Non-pigmented ciliary epithelial cell (primary cell): ENCODE results near the gene DNAH7.

Source experiments
- DNase-seq: peaks from one replicate; pipeline ENCODE4 v3.0.0-alpha.2; 2010; ENCODE audit warnings: low read depth

DNAH7 gene

DNA sequence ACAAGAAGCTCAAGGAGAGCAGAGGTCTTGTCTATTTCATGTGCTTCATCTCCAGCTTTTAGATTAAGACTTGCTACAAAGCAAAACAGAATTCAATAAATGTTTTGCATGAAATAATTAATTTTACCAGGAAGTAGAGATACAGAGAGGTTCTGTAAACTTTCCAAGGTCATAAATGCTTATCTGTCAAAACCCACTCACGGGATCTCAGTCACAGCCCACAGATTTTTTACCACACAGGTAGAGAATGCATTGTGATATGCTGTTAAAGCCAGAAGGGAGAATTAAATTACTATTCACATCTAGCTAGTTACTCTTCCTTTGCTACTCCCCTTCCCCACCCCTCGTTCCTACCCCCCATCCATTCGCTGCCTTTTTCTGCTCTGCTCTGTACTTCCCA is 205.5 kb downstream of the DNAH7 start:
- no peak for DNase-seq

DNA sequence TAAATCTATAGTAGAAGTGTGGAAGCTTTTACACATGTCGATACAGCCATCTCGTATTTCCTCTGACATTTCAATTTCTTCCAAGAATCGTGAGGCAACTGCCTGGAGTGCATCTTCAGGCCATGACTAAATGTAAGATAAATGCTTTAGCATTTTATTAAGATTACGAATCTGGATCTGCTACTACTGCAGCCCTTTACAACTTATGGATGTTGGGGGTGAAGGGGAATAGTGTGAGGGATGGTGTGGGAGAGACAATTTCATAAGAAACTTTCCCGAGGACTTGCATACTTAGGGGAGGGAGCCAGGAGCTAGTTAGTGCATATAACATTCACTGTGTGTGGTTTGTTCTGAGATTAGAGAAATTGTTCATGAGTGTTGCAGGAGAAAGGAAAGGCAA is 206.8 kb downstream of the DNAH7 start:
- no peak for DNase-seq

DNA sequence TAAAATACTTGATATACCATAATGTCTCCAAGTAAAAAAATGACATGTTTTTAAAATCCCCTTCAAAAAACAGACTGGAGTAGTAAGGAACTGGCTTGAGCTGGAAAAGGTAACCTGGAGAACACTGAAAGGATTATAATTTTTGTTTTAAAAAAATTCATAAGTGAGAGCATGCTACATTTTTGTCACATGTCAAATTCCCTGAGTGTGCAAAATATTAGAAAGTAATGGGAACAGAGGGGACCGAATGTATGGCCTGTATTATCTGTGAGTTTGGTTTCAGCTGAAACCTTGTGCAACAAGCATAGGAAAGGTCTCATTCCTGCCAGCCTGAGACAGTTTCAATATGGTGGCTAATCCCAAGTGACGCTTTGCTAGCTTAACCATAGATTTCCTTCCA is 209.1 kb downstream of the DNAH7 start:
- no peak for DNase-seq

DNA sequence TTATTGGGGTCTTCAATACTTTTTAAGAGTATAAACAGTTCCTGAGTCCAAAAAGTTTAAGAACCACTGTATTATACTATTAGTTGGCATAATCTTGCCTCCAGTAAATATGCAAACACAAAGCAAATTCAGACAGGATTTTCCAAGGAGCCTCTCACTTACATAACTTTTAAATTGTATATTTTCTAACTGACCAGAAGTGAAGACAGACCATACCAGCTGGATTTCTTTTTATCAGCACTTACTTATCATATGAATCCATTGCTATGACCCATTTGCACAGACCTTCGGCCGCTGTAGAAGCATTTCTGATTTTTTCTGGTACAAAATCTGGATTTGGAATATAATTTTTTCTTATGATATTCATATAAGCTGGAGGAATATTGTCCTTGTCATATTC is 211.5 kb downstream of the DNAH7 start:
- no peak for DNase-seq

DNA sequence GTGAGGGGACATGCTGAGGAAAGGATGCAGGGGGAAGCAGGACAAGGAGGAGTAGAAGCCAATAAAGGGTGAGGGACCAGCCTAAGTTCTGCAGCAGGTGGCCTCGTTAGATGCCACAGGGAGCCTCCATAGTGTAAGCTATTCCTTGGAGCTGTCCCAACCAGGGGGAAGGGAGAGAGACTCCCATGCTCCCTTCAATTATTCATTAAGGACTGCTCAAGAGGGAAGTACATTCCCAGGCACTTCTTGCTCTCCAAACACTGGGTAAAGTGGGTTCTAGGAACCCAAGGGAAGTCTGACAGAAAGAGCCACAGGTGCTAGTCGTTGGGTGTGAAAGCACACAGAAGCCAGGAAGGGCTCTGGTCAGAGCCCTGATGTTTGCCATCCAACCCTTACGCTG is 217.9 kb downstream of the DNAH7 start:
- no peak for DNase-seq

DNA sequence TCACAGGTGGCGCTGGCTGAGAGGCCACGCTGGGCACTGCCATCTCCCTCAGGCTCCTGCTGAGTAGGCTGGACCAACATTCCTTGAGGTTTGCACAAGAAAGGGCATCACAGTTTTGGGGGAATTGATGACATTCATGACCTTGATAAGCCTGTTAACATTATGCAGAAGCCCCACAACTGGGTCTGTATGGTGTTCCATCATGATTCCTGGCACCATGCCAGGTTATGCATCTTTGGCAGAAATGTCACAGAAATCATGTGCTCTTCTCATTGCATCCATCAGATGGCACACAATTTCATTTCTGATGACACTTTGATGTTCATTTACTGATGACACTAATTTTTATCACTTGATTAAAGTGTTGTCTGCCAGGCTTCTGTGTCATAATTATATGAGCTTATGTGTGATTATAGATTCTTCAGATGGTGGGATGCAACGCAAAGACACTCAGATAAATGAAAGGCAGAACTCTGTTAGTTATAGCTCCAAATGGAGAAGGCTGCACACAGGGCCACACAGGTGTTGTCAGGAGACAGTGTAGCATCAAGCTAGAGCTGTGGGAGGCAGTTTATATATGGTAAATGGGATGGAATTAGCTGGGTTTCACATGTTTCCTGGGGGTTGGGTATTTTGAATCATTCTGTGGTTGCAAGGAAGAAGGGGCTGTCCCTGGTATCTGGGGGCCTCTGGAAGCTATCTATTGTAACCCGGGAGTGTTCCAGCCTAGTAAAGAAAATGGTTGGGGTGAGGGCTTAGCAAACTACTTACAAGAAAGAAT is 220.3 kb downstream of the DNAH7 start:
- no peak for DNase-seq

DNA sequence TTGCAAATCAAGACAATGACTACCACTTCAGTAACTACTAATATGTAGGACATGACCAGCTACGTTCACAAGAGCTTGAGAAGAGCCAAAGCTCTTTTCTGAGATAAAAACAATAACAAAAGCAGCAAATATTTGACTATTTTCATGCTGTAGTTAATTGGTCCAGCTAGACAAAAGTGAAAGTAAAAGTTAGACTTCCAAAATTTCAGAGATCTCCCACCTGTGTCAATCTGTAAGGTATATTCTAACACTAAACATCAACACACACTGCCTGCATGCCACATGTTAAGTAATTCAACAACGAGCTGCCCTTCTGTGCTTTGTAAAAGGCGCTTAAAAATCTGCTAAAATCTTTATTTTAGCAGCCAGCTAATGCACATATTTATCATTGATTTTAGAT is 225.7 kb downstream of the DNAH7 start:
- no peak for DNase-seq

DNA sequence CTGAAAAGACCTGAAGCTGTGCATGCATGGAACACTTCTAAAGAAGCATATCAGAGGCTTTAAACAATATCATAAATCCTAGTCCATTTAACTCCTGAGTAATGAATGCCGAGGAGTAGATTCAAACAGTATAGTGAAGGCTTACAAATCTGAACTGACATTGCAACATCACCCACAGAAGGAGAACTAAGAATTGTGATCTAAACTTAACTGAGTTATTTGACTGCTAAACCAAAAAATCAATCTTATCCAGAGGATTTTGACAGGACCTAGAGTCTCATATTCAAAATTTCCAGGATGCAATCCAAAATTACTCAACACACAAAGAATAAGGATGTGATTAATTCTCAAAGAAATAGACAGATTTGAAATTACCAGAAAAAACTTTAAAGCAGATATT is 230.6 kb downstream of the DNAH7 start:
- DNase-seq: no peak

DNA sequence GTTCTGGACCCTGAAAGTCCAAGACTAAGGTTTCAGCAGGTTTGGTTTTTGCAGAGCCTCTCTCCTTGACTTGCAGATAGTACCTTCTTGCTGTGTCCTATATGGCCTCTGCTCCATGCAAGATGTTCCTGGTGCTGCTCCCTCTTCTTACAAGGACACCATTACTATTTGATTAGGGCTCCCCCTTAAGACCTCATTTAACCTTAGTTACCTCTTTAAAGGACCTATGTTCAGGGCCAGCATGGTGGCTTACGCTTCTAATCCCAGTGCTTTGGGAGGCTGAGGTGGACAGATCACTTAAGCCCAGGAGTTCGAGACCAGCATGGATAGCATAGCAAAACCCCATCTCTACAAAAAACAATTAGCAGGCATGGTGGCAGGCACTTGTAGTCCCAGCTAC is 232.6 kb downstream of the DNAH7 start:
- no peak for DNase-seq

DNA sequence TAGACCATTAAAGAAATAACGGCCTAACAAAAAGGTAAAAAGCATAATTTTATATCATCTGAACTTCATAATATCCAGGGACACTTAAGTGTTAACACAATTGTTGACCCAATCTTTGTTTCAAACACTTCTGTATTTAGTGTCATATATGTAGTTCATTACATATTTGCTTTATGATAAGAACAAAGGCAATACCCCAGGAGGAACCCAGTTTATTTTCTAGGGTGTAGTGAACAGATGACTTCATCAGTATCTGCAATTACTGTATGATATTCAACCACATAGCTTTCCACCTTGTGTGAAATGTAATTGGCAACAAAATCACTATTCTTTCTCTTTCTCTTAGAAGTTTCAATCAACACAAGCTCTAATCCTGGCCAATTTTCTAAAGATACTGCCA is 233.8 kb downstream of the DNAH7 start:
- DNase-seq: no peak

DNA sequence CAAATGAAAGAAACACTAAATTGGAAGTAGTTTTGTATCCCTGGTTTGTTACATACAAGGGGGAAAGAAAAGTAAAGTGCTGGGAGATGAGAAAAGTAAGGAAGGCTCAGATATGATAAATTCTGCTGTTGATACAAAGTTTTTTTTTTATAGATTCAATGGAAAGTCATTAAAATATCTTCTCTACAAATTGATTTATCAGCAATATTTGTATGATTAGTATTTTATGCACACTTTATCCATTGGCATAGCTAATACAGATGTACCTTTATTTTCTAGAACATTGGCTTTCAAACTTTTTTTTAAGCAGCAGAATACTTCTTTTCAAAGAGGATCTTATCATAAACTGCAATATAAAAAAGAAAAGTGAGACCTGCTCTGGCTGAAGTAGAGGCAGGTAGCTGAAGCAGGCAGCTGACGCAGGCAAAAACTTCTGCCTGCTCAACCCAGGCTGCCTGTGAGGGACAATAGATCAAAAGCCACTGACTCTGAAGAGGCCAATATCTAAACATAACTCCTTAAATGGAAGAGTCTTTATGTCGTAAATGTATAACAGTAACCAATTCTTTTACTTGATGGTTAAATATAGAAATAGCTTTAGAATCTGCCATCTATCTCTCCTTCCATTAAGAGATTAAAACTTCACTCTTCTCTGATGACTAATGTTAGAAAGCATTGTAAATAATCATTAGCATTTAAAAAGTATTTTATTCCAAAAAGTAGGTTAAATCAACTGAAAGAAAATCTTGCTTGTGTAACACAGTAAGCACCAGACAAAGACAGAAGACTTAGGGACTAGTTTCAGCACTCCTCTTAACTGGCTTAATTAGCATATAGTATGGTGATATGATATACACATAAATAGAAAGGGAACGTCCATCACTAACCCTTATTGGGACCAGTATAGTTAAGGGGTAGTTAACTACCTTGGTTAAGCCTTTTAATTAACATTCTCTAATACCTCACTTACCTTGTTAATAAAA is 237.4 kb downstream of the DNAH7 start:
- no peak for DNase-seq

DNA sequence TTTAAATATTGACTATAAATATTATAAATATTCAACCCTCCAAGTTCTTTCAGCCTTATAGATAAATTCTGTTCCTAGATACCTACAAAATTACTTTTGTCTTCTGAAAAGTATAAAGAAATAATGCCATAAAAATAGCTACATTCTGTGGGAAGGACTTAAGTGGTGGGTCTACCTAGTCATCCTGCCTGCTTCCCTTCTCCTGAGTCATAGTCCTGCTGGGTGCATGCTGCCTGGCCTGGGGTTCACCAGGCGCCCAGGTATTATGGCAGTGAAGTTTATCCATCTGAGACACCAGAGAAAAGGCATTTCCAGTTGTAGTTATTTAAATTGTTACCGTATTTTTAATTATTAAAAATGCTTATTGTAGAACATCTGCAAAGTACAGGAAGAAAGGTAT is 244.2 kb downstream of the DNAH7 start:
- no peak for DNase-seq

DNA sequence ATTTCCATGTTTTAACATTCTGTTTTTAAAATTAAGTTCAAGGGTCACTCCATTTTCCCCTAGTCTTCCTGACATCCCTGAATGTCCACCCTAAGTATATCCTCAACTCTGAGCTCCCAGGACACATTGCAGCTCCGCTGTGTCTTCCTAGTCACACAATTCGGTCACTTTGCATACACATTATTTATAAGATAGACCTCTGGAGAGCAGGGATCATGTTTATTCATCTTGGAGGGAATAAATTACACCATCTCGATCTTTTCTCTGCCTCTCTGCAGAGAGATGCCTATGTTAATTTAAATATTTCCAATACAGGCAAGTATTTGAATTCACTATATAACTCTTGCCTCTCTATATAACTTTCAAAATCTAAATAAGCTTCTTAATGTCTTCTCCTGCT is 245.4 kb downstream of the DNAH7 start:
- DNase-seq: no peak

DNA sequence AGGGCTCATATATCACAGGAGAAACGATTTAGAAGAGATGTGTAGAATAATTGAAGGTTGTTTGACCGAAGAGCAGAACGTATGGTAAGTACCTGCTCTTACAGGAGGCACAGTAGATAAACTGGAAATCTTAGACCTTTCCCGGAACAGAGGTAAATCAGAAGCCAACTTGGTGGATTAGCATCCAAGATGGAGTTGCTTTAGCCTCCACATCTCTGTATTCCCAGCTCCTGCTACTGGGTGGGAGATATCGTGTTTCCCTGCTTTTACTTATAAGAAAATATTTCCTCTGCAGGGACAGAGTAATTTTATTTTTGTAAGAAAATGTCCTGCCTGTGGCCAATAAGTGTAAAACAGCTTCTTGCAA is 247.1 kb downstream of the DNAH7 start:
- DNase-seq: no peak

DNA sequence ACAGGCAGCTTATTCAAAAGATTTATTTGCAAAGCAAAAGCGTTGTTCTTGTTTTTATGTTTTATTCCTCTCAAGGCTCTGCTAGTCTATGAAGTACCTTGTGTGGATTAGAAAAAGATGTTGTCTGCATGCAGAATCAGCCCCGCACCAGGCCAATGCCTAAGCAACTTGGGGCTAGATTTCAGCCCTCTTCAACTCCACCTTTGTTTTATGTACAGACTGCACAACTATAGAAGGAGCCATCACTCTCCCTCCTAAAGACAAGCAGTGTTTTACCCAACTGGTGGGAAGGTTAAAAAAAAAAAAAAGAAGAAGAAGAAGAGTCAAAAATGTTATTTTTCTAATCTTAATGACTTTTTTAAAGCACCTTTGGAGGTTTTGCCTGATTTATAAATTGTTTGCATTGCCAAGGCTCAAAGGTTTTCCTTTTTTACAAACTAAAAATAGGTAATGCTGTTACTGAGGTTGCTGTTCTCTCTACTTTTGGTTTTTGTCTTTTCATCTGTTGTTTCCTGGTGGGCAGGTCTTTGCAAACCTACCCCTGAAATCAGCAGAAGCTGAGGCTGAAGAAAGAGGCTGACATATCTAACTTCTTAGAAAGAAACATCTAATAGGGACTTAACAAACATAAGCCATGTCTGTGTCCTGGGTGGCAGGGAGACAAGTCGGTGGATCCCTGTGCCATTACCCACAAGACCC is 247.6 kb downstream of the DNAH7 start:
- no peak for DNase-seq

DNA sequence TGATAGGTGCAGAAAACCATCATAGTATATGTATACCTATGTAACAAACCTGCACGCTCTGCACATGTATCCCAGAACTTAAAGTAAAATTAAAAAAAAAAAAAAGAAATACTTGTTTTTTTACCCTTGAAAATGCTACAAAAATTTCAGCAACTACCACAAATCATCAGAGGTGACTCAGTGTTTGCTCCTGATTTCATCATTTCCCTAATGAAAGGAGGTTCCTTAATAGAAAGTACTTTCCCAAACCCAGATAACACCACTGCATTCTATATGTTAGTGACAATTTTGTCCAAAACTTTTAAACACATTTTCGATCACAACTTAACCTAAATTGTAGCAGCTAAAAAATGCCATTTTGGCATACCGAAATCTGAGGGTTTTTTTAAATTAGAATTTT is 248.3 kb downstream of the DNAH7 start:
- DNase-seq: no peak

DNA sequence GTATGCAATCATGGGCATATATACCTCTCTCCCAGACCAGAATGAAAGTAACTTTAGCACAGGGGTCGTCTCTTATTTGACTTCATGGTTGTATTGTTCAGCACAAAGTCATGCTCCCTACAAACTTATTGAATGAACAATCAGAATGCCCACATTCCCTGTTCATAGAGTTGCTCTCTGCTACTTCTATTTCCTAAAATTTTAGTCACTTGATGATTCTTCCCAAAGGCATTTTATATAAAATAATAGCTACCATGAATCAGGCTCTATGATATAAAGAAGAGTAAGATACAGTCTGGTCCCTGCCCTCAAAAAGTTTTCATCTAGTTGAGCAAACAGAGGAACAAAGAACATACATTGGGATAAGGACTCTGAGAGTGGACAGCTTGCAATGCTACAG is 249.4 kb downstream of the DNAH7 start:
- no peak for DNase-seq

DNA sequence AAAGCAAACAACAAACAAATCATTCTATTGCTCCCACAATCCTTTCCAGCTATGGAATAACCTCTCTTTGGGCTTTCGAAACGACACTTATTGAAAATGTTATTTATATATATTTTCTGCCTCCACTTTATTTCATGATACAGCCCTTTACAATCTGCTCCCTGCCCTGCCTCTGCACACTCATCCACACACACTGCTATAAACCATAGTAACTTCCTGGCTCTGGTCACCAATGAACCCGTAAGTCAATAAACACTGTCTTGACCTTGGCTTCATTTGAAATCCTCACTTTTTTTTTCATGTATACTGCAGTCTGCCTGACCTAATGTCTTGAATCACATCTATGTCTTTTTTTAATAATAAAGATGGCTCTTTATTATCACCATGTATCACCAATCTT is 250.1 kb downstream of the DNAH7 start:
- no peak for DNase-seq

DNA sequence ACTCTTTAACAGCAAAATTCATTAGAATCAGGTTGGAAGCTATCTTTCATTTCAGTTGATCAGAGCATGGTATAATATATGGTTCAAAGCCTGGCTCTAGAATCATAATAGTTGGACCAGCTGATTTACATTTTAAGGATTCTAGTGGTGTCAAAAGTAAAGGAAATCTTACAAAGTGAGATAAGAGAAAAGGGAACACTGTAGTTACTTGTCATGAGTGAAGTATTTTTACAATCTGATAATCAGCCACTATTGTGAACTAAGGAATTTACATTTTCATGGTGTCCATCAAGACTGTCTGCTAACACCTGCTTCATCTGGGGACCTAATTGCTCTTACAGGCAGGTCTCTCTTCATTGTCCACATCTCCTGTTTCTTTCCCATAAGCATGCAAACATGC is 250.5 kb downstream of the DNAH7 start:
- no peak for DNase-seq

DNA sequence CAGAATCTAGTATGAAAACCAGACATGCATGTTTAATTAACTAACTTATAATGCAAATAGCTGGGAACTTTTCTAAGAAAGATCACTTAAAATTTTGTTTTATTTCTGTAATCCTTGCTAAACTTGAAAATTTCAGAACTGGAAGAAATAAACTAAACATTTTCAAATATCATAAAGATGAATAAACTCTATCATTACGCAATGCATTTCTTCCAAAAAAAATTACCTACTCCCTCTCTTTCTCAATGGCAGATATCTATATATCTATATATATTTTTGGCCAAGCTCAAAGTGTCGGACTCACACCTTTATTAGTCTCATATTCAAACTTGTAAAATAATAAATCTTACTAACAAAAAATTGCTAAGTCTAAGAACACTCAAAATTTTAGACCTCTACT is 253.6 kb downstream of the DNAH7 start:
- DNase-seq: no peak

DNA sequence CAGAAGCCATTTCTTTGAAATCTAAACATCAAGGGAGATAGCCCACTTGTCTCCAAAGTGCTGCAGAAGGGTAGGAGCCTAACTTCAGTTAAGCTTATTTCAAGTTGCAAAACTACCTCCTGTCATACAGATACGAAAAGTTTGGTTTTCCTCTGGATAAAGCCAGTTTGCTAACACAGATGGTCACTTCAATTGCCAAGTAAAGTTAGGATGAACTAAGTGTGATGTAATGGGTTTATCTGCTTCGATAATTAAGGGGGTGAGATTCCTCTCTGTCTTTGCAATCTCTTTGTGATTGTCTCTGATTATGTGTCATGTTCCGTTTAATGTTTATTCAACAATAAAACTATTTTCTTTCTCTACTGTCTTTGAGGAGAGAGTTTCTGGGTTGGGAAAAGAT is 255.2 kb downstream of the DNAH7 start:
- no peak for DNase-seq

DNA sequence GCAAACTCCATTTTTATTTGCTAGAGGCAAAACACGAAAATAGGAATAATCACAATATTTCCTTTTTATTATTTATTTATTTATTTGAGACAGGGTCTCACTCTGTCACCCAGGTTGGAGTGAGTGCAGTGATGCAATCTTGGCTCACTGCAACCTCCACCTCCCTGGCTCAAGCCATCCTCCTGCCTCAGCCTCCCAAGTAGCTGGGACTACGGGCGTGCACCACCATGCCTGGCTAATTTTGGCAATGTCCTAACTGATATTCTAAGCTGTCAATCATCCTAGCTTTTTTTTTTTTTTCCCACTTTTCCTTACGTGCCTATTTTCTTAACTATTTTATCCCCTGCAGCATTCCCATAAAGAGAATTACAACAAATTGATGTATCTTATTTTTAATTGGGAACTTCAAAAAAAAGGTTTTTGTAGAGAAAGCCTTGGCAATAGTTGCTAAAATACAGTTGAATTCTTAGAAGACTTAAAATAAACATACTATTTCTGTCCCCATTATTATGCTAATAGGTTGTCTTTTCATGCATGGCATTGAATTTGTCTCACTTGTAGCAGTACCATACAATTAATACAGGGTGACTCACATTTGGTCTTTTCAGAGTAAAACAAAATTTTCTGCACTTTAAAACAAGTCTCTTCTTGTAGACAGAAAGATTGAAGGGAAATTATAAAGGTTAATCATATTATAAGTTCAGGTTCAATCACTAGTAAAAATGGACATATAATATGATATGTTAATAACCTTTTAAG is 258.1 kb downstream of the DNAH7 start:
- DNase-seq: no peak
